GM23338 (cell line): ENCODE measurements around the gene MYL5. TPM values are rescaled to one million over a fixed set of nuclear protein-coding genes. Genes with fewer than 3 reads are reported as not detected.

Experiments used
- ATAC-seq: fragments of 200-7000 bp; cut with Tn5 transposase; 3 replicates; pipeline ENCODE4 v1.9.1; 2020
- DNase-seq: peaks from one replicate; pipeline ENCODE4 v3.0.0-alpha.2; 2015; ENCODE audit warnings: low spot score
- H2AFZ ChIP-seq: fragments of 200-600 bp; sonication (generic); 2 replicates; pipeline ENCODE4 v1.8.0; 2016; ENCODE audit warnings: antibody characterized with exemption, mild to moderate bottlenecking, moderate library complexity
- H3F3A ChIP-seq: fragments of 200-600 bp; sonication (generic); replicated peaks from 2 replicates; pipeline ENCODE4 v1.8.0; 2017; ENCODE audit warnings: antibody characterized with exemption, mixed run types, low read depth
- H3K27ac ChIP-seq: fragments of 200-600 bp; sonication (generic); 2 replicates; pipeline ENCODE4 v1.6.1; 2016; ENCODE audit warnings: low read depth
- H3K27me3 ChIP-seq: fragments of 200-600 bp; sonication (generic); 2 replicates; pipeline ENCODE4 v1.8.0; 2016; ENCODE audit warnings: mild to moderate bottlenecking, mixed run types, moderate library complexity; ENCODE audit not compliant: insufficient read depth
- H3K36me3 ChIP-seq: fragments of 200-600 bp; sonication (generic); 2 replicates; pipeline ENCODE4 v1.8.0; 2016; ENCODE audit warnings: mild to moderate bottlenecking; ENCODE audit not compliant: insufficient read depth
- H3K4me1 ChIP-seq: fragments of 200-600 bp; sonication (generic); 2 replicates; pipeline ENCODE4 v1.8.0; 2016; ENCODE audit warnings: mild to moderate bottlenecking, moderate library complexity; ENCODE audit not compliant: insufficient read depth
- H3K4me2 ChIP-seq: fragments of 200-600 bp; sonication (generic); 2 replicates; pipeline ENCODE4 v1.7.1; 2017; ENCODE audit warnings: mixed run types
- H3K4me3 ChIP-seq: fragments of 200-600 bp; sonication (generic); 2 replicates; pipeline ENCODE4 v1.6.1; 2016; ENCODE audit warnings: mixed run types
- H3K79me2 ChIP-seq: fragments of 200-600 bp; sonication (generic); replicated peaks from 2 replicates; pipeline ENCODE4 v1.8.0; 2017; ENCODE audit warnings: mild to moderate bottlenecking; ENCODE audit not compliant: insufficient read depth
- H3K9me2 ChIP-seq: fragments of 200-600 bp; sonication (generic); 2 replicates; pipeline ENCODE4 v1.8.0; 2017; ENCODE audit not compliant: insufficient read depth
- H4K20me1 ChIP-seq: fragments of 200-600 bp; sonication (generic); replicated peaks from 2 replicates; pipeline ENCODE4 v1.8.0; 2017; ENCODE audit warnings: mild to moderate bottlenecking; ENCODE audit not compliant: insufficient read depth
- H3K27ac Mint-ChIP-seq: 2 replicates; pipeline ENCODE4 v1.8.0; 2020; ENCODE audit warnings: inconsistent platforms, mild to moderate bottlenecking, moderate library complexity, mixed read lengths
- H3K27me3 Mint-ChIP-seq: 3 replicates; pipeline ENCODE4 v1.8.0; 2022; ENCODE audit warnings: low read depth, mild to moderate bottlenecking, moderate library complexity, mixed read lengths, inconsistent platforms; ENCODE audit not compliant: insufficient read depth, poor library complexity
- H3K36me3 Mint-ChIP-seq: 3 replicates; pipeline ENCODE4 v1.8.0; 2021; ENCODE audit warnings: low read depth, mild to moderate bottlenecking, inconsistent platforms, moderate library complexity, mixed read lengths
- H3K4me1 Mint-ChIP-seq: 3 replicates; pipeline ENCODE4 v1.8.0; 2020; ENCODE audit warnings: mild to moderate bottlenecking, inconsistent platforms, mixed read lengths
- H3K4me3 Mint-ChIP-seq: 3 replicates; pipeline ENCODE4 v1.8.0; 2021; ENCODE audit warnings: moderate library complexity, mild to moderate bottlenecking, inconsistent platforms, mixed read lengths
- H3K9me3 Mint-ChIP-seq: 3 replicates; pipeline ENCODE4 v1.8.0; 2020; ENCODE audit warnings: moderate library complexity, mild to moderate bottlenecking, inconsistent platforms, mixed read lengths
- CREB1 ChIP-seq: fragments of 250-450 bp; sonication (Bioruptor Pico); IDR thresholded peaks from 2 replicates; pipeline ENCODE4 v1.5.0; 2020; ENCODE audit warnings: low read depth, mild to moderate bottlenecking, moderate library complexity
- EZH2phosphoT487 ChIP-seq: fragments of 200-600 bp; sonication (generic); IDR thresholded peaks from one replicate; pipeline ENCODE4 v1.8.1; 2018; ENCODE audit warnings: antibody characterized with exemption; ENCODE audit not compliant: unreplicated experiment
- JUNB ChIP-seq: IDR thresholded peaks from one replicate; pipeline ENCODE4 v1.6.1; 2016; ENCODE audit warnings: antibody characterized with exemption; ENCODE audit not compliant: unreplicated experiment
- ZNF331 ChIP-seq: fragments of 250-450 bp; sonication (Bioruptor Pico); IDR thresholded peaks from 2 replicates; pipeline ENCODE4 v1.5.0; 2020; ENCODE audit warnings: low read depth, mild to moderate bottlenecking, moderate library complexity
- polyA plus RNA-seq: library from polyadenylated mRNA; unstranded; fragments of >200 nt; fragmentation: Nextera tagmentation; extraction: Ambion mirVana; gene quantifications from 2 replicates; pipeline ENCODE4 v1.2.1, GENCODE V29; 2016
- total RNA-seq: library from RNA; depleted of rRNA; stranded (reverse); fragments of >200 nt; shearing (Covaris generic); gene quantifications from 2 replicates; pipeline ENCODE4 v1.2.3, GENCODE V29; 2014
- TF ChIP-seq, protein P1 (sequence below): fragments of 250-450 bp; sonication (Bioruptor Pico); IDR thresholded peaks from 2 replicates; pipeline ENCODE4 v1.5.0; 2020; ENCODE audit warnings: mild to moderate bottlenecking, moderate library complexity
- TF ChIP-seq, protein P2 (sequence below), 2 experiments: fragments of 200-600 bp in 1 of 2; sonication (generic) in 1 of 2; conservative IDR thresholded peaks; 2 replicates each; pipeline versions ENCODE4 v1.5.1 to v1.6.1; 2016 to 2017; ENCODE audit warnings: antibody characterized with exemption in 2 of 2, low read depth in 2 of 2, mild to moderate bottlenecking in 2 of 2, moderate library complexity in 1 of 2

MYL5 gene
- total and polyA plus RNA-seq, 2 experiments from 2014 or later: 3.0 to 4.4 TPM

DNA sequence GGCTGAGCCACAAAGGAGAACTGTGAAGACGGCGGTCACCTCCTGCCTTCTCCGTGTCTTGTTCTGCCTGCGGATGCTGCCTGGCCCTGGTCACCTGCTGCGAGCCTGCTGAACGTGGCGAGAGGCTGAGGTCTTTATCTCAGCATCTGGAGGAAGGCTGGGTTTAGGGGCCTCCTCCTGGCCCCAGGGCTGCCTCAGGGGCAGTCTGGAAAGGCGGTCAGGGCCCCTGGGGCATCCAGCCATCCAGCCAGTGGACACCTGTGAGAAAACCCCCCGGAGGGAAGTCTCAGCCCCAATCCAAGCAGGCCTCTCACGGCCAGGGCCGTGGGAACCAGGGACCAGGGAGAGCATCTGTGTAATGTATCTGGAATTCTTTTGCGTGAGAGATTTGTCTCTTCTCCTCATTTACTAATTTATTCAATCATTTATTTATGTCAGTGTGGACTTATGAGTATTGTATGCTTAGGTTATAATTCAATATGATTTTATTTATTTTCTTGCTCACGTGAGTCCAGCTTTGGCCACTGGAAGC lies 37.6 kb upstream of the MYL5 start:
- ATAC-seq: no peak

More for the DNA sequence above, 37.6 kb upstream of the MYL5 start:
- H3F3A ChIP-seq: no peaks in the 10 kb centered on the region
- peaks cover 8% of the 10 kb centered on the region for H3K27me3 Mint-ChIP-seq
- H3K4me1 Mint-ChIP-seq: no peaks in the 10 kb centered on the region; the same call in 2 of the 3 replicates
- H3K36me3 ChIP-seq: no peaks in the 10 kb centered on the region
- H3K4me2 ChIP-seq: no peak overlapping the region
- H3K79me2 ChIP-seq: no peaks in the 10 kb centered on the region
- no peak overlapping the region for H3K27ac ChIP-seq
- H3K4me3 ChIP-seq: no peak overlapping the region
- 0 out of 2 replicates have a peak, but pooled peaks cover 5% of the 10 kb centered on the region for H3K9me2 ChIP-seq
- no peak overlapping the region for H3K27ac Mint-ChIP-seq
- no peak overlapping the region for H3K4me3 Mint-ChIP-seq
- no peak for DNase-seq
- H3K36me3 Mint-ChIP-seq: peaks cover 10% of the 10 kb centered on the region; the same call in 1 of the 3 replicates
- TF ChIP-seq, protein P1, sequence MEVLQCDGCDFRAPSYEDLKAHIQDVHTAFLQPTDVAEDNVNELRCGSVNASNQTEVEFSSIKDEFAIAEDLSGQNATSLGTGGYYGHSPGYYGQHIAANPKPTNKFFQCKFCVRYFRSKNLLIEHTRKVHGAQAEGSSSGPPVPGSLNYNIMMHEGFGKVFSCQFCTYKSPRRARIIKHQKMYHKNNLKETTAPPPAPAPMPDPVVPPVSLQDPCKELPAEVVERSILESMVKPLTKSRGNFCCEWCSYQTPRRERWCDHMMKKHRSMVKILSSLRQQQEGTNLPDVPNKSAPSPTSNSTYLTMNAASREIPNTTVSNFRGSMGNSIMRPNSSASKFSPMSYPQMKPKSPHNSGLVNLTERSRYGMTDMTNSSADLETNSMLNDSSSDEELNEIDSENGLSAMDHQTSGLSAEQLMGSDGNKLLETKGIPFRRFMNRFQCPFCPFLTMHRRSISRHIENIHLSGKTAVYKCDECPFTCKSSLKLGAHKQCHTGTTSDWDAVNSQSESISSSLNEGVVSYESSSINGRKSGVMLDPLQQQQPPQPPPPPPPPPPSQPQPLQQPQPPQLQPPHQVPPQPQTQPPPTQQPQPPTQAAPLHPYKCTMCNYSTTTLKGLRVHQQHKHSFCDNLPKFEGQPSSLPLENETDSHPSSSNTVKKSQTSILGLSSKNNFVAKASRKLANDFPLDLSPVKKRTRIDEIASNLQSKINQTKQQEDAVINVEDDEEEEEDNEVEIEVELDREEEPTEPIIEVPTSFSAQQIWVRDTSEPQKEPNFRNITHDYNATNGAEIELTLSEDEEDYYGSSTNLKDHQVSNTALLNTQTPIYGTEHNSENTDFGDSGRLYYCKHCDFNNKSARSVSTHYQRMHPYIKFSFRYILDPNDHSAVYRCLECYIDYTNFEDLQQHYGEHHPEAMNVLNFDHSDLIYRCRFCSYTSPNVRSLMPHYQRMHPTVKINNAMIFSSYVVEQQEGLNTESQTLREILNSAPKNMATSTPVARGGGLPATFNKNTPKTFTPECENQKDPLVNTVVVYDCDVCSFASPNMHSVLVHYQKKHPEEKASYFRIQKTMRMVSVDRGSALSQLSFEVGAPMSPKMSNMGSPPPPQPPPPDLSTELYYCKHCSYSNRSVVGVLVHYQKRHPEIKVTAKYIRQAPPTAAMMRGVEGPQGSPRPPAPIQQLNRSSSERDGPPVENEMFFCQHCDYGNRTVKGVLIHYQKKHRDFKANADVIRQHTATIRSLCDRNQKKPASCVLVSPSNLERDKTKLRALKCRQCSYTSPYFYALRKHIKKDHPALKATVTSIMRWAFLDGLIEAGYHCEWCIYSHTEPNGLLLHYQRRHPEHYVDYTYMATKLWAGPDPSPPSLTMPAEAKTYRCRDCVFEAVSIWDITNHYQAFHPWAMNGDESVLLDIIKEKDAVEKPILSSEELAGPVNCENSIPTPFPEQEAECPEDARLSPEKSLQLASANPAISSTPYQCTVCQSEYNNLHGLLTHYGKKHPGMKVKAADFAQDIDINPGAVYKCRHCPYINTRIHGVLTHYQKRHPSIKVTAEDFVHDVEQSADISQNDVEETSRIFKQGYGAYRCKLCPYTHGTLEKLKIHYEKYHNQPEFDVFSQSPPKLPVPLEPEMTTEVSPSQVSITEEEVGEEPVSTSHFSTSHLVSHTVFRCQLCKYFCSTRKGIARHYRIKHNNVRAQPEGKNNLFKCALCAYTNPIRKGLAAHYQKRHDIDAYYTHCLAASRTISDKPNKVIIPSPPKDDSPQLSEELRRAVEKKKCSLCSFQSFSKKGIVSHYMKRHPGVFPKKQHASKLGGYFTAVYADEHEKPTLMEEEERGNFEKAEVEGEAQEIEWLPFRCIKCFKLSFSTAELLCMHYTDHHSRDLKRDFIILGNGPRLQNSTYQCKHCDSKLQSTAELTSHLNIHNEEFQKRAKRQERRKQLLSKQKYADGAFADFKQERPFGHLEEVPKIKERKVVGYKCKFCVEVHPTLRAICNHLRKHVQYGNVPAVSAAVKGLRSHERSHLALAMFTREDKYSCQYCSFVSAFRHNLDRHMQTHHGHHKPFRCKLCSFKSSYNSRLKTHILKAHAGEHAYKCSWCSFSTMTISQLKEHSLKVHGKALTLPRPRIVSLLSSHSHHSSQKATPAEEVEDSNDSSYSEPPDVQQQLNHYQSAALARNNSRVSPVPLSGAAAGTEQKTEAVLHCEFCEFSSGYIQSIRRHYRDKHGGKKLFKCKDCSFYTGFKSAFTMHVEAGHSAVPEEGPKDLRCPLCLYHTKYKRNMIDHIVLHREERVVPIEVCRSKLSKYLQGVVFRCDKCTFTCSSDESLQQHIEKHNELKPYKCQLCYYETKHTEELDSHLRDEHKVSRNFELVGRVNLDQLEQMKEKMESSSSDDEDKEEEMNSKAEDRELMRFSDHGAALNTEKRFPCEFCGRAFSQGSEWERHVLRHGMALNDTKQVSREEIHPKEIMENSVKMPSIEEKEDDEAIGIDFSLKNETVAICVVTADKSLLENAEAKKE (CRISPR knock-in tag): no peak
- TF ChIP-seq ZNF331 (CRISPR knock-in tag) (no peak), EZH2phosphoT487 (no peak), JUNB (no peak), CREB1 (no peak)
- TF ChIP-seq, protein P2, sequence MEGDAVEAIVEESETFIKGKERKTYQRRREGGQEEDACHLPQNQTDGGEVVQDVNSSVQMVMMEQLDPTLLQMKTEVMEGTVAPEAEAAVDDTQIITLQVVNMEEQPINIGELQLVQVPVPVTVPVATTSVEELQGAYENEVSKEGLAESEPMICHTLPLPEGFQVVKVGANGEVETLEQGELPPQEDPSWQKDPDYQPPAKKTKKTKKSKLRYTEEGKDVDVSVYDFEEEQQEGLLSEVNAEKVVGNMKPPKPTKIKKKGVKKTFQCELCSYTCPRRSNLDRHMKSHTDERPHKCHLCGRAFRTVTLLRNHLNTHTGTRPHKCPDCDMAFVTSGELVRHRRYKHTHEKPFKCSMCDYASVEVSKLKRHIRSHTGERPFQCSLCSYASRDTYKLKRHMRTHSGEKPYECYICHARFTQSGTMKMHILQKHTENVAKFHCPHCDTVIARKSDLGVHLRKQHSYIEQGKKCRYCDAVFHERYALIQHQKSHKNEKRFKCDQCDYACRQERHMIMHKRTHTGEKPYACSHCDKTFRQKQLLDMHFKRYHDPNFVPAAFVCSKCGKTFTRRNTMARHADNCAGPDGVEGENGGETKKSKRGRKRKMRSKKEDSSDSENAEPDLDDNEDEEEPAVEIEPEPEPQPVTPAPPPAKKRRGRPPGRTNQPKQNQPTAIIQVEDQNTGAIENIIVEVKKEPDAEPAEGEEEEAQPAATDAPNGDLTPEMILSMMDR (conservative IDR thresholded peaks at IDR 0.05; ENCODE audit: low read depth in 2 of 2): no peak
- peaks cover 27% of the 10 kb centered on the region for H3K9me3 Mint-ChIP-seq
- H2AFZ ChIP-seq: no peak overlapping the region; the same call in 1 of the 2 replicates
- no peaks in the 10 kb centered on the region for H3K4me1 ChIP-seq
- no peaks in the 10 kb centered on the region for H3K27me3 ChIP-seq
- H4K20me1 ChIP-seq: no peaks in the 10 kb centered on the region
